ENCODE data around the gene B3GAT2. TPM values are rescaled to one million over a fixed set of nuclear protein-coding genes. Genes with fewer than 3 reads are reported as not detected.

B3GAT2 gene
- total RNA-seq, 1 experiment from 2014 or later, result under 0.01 TPM

DNA sequence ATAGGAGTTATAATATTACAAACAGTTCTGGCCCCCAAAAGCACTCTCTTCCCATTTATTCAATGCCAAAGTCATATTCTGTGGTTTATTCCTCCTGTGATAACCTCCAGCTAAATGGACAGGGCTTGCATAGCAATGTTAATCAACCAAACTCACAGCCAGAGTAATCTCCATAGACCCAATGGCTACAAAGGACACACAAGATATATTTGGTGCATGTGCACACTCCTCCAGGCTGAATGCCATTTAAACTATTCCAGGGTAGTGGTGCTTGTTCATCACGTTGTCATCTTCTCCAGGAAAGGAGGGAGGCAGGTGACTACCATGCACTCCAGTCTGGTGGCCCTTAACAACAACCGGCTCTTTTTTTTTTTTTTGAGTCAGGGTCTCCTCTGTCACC lies 56.8 kb downstream of the B3GAT2 start:
- no peak for DNase-seq (ENCODE audit: low read depth)

DNA sequence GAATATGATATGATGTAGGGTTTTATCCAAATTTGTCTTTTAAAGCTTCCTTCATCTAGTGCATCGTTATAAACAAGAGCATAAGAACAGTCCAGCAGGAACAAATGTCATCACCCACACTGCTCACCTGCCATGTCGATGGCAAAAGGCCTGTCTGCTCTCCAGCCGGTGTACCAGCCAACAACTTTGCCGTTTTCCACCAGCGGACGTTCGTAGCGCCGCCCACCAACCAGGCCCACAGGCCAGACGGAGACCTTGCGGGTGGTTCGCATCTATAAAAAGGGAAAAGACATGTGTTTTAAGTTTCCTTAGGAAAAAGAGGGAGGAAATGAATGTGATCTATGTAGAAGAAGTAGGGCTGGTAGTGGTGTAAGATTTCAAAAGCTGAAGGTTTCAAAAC lies 62.9 kb downstream of the B3GAT2 start:
- DNase-seq (ENCODE audit: low read depth), result no peak

DNA sequence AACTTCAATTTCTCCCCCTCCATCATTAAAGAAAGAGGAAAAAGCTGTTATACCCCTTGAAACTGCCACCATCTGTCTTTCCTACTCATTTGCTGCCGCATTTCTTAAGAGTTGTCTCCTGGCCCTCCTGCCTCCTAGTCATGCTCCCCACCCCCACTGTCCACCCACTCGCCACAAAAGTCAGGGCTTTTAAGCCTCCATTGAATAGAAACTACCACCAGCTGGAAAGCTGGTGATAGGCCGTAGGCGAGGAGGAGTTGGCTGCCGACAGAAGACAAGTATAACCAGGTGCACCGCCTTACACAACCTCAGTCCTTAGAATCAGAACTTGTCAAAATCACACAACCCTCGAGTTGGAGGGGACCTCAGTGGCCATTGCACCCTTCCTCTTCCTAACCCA lies 67.6 kb downstream of the B3GAT2 start:
- no peak for DNase-seq (ENCODE audit: low read depth)

DNA sequence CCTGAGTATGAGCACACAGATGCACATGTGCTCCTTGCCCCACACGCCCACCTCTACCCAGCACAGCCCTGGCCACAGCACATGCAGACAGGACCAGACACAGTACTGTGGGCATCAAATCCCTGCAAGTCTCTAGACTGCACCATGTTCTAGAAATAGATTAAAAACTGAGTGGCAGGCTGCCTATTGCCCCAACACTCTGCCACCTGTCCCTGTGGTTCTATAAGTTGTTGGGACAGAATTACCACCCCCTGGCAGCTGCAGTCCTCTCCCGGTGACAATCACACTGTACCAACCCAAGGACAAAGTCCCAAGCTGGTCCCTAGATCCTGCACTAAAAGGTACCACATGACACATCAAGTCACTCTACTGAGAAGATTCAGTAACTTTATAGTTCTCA lies 70.2 kb downstream of the B3GAT2 start:
- DNase-seq (ENCODE audit: low read depth), result no peak

DNA sequence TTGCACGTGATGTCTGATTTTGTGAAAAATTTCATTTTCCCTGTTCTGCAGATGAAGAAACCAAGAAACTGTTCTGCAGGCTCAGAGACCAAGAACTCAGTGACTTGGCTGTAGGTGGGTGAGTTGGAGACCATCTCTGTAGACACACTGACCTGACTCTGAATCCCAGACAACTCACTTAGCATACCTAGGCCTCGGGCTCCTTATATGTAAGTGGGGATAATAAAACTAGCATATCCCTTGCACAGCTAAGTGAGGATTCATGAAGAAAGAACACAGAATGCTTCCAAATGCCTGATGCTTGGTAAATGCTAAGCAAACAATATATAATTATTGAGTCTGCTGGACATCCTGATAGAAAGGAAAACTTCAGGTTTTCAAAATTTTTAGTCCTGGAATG lies 70.8 kb downstream of the B3GAT2 start:
- no peak for DNase-seq (ENCODE audit: low read depth)

DNA sequence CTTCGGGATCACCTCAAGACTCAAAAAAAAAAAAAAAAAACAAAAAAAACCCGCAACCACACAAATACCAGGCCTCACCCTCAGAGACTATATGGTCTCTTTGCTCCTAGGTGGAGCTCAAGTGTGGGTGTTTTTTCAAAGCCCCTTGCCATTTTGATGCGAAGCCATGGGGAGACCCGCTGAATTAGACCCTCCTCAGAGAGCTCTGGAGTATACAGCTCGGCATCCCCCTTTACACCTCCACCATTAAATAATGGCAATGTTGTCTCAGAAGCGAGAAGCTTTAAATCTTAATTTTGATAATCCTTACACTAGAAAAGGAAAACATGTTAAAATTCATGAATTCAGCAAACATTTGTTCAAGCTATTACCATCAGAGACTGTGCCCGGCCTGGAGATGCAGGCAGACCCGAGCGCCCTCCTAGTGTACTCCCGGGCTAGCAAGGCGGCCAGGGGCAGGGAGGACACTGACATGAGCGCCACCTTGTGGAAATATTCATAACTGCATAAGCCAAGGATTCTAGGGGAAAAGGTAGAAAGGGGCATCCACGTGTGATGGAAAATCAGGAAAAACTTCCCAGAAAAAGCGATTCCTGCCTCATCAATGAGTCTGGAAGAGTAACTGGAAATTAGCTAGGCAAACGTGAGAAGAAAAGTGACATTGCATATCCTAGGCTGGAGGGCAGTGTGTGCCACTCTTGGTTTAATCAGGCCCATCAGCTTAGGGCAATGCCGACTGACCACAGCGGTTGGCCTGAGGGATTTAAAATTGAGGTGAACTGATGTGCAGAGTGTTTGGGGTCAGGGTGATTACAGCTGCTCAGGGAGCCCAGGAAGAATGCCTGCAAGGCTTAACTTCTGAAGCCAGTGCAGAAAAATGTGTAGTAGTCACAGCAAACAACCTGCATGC lies 72.5 kb downstream of the B3GAT2 start:
- peak; percentile 48 for DNase-seq (ENCODE audit: low read depth)

DNA sequence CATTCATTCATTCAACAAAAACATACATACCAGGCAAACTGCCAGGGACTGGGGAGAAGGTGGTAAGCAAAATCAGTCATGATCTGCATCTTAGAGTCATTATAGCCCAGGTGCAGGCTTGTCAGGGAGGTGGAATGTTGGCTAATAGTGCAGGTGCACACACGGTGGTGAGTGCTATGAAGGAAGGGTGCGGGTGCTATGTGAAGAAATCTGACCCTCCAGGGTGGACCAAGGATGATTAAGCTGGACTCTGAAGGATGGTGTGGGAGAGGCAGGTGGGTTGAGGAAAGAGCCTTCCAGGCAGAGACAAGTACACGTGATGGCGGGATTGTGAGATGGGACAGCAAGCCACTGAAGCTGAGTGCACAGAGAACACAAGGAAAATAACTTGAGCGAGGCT lies 77.4 kb downstream of the B3GAT2 start:
- no peak for DNase-seq (ENCODE audit: low read depth)

DNA sequence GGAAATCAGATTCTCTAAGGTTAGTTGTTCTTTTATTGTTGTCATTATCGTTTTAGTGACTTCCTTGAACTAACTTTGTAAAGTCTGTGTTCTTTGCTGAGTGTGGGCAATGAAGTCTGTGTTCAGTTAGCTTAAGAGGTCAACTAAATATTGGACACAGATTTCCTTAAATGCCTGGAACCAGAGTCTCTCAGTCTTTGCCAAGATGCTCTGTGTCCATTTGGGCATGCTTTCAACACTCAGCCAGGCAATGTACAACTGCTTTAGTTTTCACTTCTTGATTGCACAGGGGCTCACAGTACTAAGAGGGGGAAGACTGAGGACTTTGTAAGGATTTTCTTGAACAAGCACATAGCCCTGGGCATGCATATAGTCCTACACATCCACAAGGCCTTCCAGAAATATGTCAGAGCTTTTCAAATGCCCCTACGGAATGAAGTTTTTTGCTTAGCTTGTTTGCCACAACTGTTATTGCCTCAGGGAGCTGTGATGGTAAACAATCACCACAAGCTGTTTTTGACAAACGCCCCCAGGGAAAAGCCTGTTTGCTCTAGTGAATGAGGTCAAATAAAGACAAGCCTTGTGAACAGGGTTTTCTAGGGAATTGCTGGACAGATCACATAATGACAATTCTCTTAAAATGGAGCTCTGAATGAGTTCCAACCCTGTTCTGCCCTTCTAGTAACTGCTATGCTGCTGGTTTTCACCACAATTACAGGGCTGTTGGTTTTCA lies 82.5 kb downstream of the B3GAT2 start:
- DNase-seq (ENCODE audit: low read depth), result no peak

DNA sequence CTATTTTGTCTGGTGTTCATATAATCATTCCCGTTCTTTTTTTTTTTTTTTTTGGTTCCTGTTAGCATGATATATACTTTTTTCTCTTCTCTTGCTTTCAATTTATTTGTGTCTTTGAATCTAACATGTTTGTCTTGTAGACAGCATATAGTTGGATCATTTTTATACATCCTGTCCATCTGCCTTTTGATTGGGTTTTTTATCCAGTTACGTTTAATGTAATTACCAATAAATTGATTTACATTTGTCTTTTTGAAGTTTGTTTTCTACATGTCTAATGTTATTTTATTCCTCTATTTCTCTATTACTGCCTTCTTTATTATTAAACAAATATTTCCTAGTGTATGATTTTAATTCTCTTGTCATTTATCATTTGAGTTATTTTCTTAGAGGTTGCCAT lies 84.4 kb downstream of the B3GAT2 start:
- DNase-seq (ENCODE audit: low read depth), result no peak

GRCh38 chr6:70864401-70864800 lies 92.5 kb downstream of the B3GAT2 start:
- no peak for DNase-seq (ENCODE audit: low read depth)

GRCh38 chr6:70863343-70863742 lies 93.5 kb downstream of the B3GAT2 start:
- DNase-seq (ENCODE audit: low read depth), result no peak

- no peak for DNase-seq (ENCODE audit: low read depth)
These were observed 95.9 kb downstream of the B3GAT2 start for GRCh38 chr6:70860920-70861319.

- peak; percentile 25 for DNase-seq (ENCODE audit: low read depth)
These were observed 96.8 kb downstream of the B3GAT2 start for GRCh38 chr6:70860045-70860444.

DNA sequence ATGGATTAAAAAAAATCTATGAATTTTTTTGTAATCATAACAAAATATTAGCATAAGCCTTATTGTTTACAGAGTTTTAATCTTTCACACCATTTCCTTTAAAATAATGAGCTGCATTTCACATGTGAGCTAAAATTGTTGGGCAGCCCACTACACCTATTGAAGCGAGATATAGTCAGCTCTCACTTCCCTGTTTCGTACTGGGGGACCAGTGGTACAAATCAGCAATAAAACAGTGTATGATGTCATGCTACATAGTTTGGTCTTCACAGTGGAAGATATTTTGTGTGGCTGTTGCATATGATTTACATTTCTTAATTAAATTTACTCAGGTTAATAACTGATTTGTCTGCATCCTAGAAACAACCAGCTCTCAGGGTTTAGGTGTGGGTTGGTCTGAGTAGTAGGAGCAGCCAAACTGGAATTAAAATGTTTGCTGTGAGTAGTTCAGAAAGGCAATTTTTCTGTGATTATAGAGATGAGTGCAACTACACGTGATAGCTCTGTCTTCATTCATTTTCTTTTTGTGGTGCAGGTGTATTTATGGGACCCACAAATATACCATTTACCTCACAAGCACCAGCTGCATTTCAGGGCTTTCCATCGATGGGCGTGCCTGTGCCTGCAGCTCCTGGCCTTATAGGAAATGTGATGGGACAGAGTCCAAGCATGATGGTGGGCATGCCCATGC lies 99.3 kb downstream of the B3GAT2 start:
- DNase-seq (ENCODE audit: low read depth), result no peak

DNA sequence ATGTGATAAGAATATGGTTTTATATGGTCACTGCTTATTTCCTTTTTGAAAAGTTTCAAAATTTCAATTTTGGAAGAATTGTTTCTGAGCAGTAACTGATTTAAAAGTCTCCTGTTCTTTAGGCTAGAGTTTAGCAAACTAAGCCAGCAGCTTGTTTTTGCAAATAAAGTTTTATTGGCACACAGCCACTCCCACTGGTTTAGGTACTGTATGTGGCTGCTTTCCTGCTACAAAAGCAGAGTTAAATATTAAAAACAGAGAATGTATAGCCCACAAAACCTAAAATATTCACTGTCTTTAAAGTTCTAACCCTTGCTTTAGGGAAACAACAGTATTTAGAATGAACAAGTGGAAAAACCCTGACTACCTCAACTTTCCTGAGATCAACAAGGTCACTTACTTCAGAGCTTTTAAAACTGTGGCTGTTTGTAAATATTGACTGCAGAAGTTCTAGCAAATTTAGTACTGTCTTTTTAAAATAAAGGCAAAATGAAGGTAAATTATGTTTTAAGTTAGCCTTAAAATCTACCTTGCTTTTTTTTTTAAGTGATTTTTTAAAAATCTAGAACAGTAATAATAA lies 104.1 kb downstream of the B3GAT2 start:
- DNase-seq (ENCODE audit: low read depth), result no peak

DNA sequence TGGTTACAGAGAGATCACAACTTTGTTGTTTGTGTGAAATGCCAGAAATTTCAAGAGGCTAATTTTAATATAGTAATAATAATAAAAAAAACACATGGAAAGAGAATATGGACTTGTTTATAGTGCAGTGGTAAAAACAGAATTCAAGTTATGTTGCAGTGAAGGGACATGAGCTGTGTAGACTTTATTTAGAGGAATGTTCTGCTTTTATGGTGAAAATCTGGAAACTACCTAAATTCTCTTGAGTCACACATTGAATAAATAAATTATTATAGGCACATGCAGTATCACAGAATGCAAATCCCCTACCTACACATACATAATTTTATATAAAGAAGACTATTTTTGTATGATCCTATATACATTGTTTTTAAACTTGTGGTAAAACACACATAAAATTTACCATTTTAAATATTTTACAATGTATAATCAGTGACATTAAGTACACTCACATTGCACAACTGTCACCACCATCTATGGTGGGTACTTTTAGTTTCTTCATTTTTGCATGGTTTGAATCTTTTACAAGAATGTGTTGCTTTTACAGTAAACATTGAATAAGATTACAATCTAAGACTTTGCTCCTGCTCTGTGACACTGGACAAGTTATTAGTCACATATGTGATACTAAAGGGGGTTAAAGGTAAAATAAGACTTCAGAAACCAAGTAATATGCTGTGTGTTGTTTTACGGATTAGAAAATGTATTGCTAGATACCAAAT lies 107.4 kb downstream of the B3GAT2 start:
- no peak for DNase-seq (ENCODE audit: low read depth)

DNA sequence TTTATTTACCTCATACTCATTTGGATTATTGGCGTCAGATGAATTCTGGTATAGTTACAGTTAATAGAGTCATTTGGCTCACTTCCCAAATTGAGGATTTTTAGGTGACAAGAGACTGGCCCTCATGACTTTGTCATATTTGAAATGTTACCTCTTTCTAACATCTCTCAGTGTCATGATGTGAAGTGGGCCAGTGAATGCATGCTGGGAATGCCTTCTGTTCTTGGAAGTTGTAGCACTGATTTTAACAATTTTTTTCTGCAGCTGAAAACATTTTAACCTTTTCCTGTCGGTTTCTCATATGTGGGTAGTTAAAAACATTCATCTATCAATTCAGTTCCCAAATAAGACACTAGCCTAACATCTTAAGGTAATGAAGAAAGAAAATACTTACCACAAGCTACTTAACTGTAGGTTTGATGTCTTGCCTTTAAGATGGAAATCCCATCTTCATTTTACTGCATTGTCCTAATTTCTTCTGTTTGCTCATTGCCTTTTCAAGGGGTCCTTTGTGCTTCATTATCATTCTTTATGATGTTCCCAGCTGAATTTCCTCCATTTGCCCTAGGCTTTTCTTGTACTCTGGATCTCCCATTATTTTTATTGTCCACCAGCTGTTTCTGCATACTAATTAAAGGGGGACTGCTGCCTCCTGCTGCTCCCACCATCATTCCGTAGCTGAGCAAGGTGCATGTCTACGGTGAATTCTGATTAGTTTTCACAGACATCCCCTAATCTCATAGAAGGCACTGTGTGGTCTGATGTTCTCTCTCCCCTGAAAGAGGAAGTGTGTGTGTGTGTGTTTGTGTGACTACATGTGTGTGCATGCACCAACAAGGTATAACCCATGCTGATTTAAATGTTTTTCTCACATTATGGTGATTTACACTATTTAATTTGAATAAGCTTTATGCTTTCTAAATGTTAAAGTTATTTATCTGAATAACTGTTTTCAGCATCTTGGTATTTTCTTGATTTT lies 109.5 kb downstream of the B3GAT2 start:
- DNase-seq (ENCODE audit: low read depth), result no peak

DNA sequence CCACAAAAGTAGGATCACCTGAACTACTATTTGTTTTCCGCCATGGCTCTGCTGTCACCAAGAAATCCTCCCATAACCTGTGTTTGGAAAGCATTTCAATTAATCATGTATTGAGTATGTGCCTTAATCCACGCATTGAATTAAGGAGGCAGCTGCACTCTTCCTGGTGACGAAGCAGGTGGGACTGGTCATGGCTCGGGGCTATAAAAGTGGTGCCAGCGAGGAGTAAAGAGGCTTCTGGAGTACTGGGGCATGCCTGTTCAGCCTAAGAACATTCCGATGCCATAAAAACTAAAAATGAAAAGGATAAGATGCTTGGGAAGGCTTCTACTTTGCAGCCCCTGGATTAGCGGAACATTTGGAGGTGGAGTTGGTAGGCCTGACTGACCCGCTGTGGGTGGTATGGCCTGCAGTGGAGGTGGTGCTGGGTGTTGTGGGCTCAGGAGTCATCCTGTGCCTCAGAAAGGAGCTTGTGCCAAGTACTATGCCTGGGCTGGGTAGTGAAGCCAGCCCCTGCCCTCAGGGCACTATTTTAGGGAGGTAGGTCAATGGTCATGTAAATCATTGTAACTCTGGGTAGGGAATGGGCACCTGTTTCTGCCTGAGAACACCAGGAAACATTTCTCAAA lies 110.5 kb downstream of the B3GAT2 start:
- DNase-seq (ENCODE audit: low read depth), result no peak

- DNase-seq (ENCODE audit: low read depth), result no peak
These were observed 112.6 kb downstream of the B3GAT2 start for GRCh38 chr6:70844301-70844700.

Data from LHCN-M2 (cell line).